ENCODE results near the gene ACTR6.

DNA sequence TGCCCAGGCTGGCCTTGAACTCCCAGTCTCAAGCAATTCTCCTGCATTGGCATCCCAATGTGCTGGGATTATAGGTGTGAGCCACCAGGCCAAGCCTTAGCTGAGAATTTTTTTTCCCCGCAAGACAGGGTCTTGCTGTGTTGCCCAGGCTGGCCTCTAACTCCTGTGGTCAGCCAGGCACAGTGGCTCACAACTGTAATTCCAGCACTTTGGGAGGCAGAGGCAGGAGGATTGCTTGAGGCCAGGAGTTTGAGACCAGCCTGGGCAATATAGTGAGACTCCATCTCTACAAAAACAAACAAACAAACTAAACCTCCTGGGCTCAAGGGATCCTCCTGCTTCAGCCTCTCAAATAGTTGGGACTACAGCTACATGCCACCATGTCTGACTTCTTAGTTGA lies 39.0 kb downstream of the ACTR6 start:
- TF ChIP-seq, protein P1, sequence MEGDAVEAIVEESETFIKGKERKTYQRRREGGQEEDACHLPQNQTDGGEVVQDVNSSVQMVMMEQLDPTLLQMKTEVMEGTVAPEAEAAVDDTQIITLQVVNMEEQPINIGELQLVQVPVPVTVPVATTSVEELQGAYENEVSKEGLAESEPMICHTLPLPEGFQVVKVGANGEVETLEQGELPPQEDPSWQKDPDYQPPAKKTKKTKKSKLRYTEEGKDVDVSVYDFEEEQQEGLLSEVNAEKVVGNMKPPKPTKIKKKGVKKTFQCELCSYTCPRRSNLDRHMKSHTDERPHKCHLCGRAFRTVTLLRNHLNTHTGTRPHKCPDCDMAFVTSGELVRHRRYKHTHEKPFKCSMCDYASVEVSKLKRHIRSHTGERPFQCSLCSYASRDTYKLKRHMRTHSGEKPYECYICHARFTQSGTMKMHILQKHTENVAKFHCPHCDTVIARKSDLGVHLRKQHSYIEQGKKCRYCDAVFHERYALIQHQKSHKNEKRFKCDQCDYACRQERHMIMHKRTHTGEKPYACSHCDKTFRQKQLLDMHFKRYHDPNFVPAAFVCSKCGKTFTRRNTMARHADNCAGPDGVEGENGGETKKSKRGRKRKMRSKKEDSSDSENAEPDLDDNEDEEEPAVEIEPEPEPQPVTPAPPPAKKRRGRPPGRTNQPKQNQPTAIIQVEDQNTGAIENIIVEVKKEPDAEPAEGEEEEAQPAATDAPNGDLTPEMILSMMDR (conservative IDR thresholded peaks at IDR 0.05 in 1 of 2, IDR thresholded peaks at IDR 0.05 in 1 of 2; ENCODE audit: low read depth in 1 of 2, low read length in 2 of 2): no peak
- TF ChIP-seq EZH2 (IDR thresholded peaks at IDR 0.05; ENCODE audit: low read length, missing control alignments): no peak
